Loucy (cell line): ENCODE measurements around the gene NR2C2.

ENCODE experiments used
- EZH2phosphoT487 ChIP-seq: fragments of 200-600 bp; IDR thresholded peaks from 2 replicates; pipeline ENCODE4 v1.6.1; 2018; ENCODE audit warnings: antibody characterized with exemption, mild to moderate bottlenecking, moderate library complexity, borderline replicate concordance
- TF ChIP-seq, protein P1 (sequence below): fragments of 200-600 bp; sonication (generic); conservative IDR thresholded peaks from 2 replicates; pipeline ENCODE4 v1.5.1; 2014; ENCODE audit warnings: mild to moderate bottlenecking, antibody characterized with exemption, low read length

DNA sequence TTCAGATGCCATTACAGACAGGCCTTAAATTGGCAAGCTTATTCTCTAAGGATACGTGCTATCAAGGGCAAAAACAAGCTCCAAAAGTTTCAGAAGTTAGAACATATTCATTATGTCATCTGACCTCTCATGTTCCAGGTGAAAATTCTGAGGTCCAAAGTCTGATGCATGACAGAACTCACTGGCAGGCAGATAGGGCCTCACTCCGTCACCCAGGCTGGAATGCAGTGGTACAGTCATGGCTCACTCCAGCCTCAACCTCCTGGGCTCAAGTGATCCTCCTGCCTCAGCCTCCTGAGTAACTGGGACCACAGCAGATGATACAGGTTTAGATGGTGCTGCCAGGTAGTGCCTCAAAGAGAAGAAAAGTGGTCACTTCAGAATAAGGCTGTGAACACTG, 102.2 kb downstream of the NR2C2 start:
- TF ChIP-seq, protein P1, sequence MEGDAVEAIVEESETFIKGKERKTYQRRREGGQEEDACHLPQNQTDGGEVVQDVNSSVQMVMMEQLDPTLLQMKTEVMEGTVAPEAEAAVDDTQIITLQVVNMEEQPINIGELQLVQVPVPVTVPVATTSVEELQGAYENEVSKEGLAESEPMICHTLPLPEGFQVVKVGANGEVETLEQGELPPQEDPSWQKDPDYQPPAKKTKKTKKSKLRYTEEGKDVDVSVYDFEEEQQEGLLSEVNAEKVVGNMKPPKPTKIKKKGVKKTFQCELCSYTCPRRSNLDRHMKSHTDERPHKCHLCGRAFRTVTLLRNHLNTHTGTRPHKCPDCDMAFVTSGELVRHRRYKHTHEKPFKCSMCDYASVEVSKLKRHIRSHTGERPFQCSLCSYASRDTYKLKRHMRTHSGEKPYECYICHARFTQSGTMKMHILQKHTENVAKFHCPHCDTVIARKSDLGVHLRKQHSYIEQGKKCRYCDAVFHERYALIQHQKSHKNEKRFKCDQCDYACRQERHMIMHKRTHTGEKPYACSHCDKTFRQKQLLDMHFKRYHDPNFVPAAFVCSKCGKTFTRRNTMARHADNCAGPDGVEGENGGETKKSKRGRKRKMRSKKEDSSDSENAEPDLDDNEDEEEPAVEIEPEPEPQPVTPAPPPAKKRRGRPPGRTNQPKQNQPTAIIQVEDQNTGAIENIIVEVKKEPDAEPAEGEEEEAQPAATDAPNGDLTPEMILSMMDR: no peak
- no peak for TF ChIP-seq EZH2phosphoT487
